Adrenal gland (tissue), 12 donors: ENCODE results near the gene C17orf50. TPM values are rescaled to one million over a fixed set of nuclear protein-coding genes. Genes with fewer than 3 reads are reported as not detected.
"Not testable (repeated sequence)": the region's sequence is repeated elsewhere in the genome, so short reads cannot be mapped to it uniquely, and the experiment has no call there.

Source experiments
- DNase-seq, 7 donors: peaks; one replicate each; pipeline ENCODE4 v3.0.0-alpha.2; 2019 to 2020
- H3K27ac ChIP-seq, 5 donors: fragments of 200-600 bp; sonication (generic) in 4 of 5; 1 replicate in 3 of 5; 2 replicates in 2 of 5; pipeline versions ENCODE4 v1.5.1 to v1.8.0; 2016 to 2020; ENCODE audit warnings: mild to moderate bottlenecking in 1 of 5
- H3K27me3 ChIP-seq: fragments of 200-600 bp; 2 replicates; pipeline ENCODE4 v1.8.0; 2021
- H3K36me3 ChIP-seq, 2 donors: fragments of 200-600 bp; replicated peaks in 1 of 2; 1 replicate in 1 of 2; 2 replicates in 1 of 2; pipeline versions ENCODE4 v1.5.1 to v1.8.0; 2018 to 2022
- H3K4me1 ChIP-seq, 2 donors: fragments of 200-600 bp; replicated peaks in 1 of 2; 1 replicate in 1 of 2; 2 replicates in 1 of 2; pipeline versions ENCODE4 v1.5.1 to v1.8.0; 2018 to 2021
- H3K4me3 ChIP-seq, 4 donors: fragments of 200-600 bp; sonication (generic) in 3 of 4; one replicate each; pipeline ENCODE4 v1.5.1; 2016 to 2018
- H3K9me3 ChIP-seq, 3 donors: fragments of 200-600 bp; sonication (generic) in 1 of 3; replicated peaks in 1 of 3; 1 replicate in 2 of 3; 2 replicates in 1 of 3; pipeline versions ENCODE4 v1.5.1 to v1.8.0; 2016 to 2021
- POLR2A ChIP-seq, 2 donors: fragments of 450-650 bp; IDR thresholded peaks; one replicate each; pipeline ENCODE4 v1.6.1; 2017; ENCODE audit warnings: antibody characterized with exemption in 2 of 2, mild to moderate bottlenecking in 2 of 2, moderate library complexity in 1 of 2
- WGBS, 4 donors: extraction: QIAGEN DNeasy Blood & Tissue Kit in 2 of 4; methylation state at CpG; one replicate each; pipeline versions ENCODE4 v1.1.5 to v1.1.7; 2013 to 2017; 5-methylcytosine and 5-hydroxymethylcytosine counted together
- intact Hi-C, 2 donors: fragments of 100-400 bp; cut with DNase I; formaldehyde crosslinking; loops; one replicate each; pipeline versions ENCODE4 v1.14.1 to v1.15.0; 2022 to 2023
- polyA plus RNA-seq, 3 donors: library from polyadenylated mRNA; stranded (reverse); fragments of 200-250 nt in 2 of 3; fragments of 350-450 nt in 1 of 3; fragmentation: Illumina TruSeq in 1 of 3; extraction: RNeasy Lipid Tissue Mini Kit (QIAGEN cat#74804) in 1 of 3; gene quantifications; one replicate each; pipeline ENCODE4 v1.2.3, GENCODE V29; 2013 to 2014
- total RNA-seq, 9 donors: library from RNA; depleted of rRNA in 4 of 9; stranded (reverse); fragments of >200 nt in 4 of 9; fragments of 120-200 nt in 1 of 9; fragmentation: NEBNext Ultra II Directional in 1 of 9; extraction: Animal tissue kit (Norgen Biotek cat#: 25700) in 1 of 9; gene quantifications; one replicate each; pipeline versions ENCODE4 v1.1.0 to v1.2.4, GENCODE V29; 2013 to 2023
- TF ChIP-seq, protein P1 (sequence below), 6 experiments: fragments of 450-650 bp in 4 of 6; fragments of 200-600 bp in 2 of 6; sonication (generic) in 1 of 6; IDR thresholded peaks; 1 replicate in 5 of 6; 2 replicates in 1 of 6; pipeline versions ENCODE4 v1.5.1 to v1.8.0; 2016 to 2021; ENCODE audit warnings: antibody characterized with exemption in 6 of 6, mild to moderate bottlenecking in 2 of 6, moderate library complexity in 1 of 6
- donor health status: healthy with polysubstance abuse.
- donor health status: Bipolar disorder and iron deficiency.
- donor health status: DM: yes; HTN: yes; CAD: no.
- donor health status: DM: no; HTN: no; CAD: no.
- donor health status: DM: no; HTN: no; CAD: no.
- donor health status: DM: yes; HTN: yes; CAD: no.

The C17orf50 gene
- total and polyA plus RNA-seq, 12 donors, result 0.07 to 0.83 (median 0.18) TPM; not detected in 8

DNA sequence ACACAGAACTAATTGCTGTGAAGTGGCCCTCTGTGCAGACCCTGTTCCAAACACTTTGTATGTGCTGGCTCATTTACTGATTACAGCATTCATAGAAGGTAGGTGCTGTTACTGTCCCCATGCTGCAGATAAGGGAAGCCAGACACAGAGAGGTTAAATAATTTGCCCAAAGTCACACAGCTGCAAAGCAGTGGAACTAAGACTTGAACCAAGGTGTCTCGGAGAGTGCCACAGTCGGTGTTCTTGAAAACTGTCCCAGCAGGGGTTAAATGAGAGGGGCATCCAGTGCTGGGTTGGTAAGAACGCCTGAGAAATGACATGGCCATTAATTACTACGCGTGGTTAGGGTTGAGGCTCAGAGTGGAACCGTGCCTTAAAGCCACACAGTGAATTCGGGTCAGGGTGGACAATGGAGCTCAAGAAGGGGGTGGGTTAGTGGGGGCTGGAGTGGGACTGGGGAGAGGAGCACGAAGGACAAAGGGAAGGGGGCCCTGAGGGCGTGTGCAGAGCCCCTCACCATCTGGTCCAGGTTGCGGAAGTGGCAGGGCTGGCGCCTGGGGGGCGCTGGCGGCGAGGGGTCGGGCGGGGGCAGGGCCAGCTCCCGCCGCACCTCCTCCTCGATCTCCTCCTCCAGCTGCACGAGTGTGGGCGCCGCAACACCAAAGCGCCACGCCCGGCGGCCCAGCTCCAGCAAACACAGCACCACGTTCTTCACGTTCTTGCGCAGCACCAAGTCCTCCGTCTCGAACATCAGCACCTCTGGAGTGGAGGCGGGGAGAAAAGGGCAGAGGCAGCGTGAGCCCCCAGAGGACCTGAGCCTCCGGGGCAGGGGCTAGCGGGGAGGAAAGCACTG lies 10.9 kb upstream of the C17orf50 start:
- WGBS, 4 donors, result 7 to 21% (median 13%) methylated on average over 11 to 35 of the region's 35 CpGs
- H3K4me3 ChIP-seq, result no peak overlapping the region
- no peak overlapping the region for H3K27ac ChIP-seq
- H3K9me3 ChIP-seq, result no peaks in the 10 kb centered on the region
- H3K36me3 ChIP-seq, result no peaks in the 10 kb centered on the region
- intact Hi-C loops, result loop anchor here (5.0 to 10.0 kb wide), 3 partner anchors 137 to 585 kb away; no protein-coding TSS in a partner anchor
- TF ChIP-seq POLR2A (IDR thresholded peaks at IDR 0.05), result no peak
- peaks cover 26% of the 10 kb centered on the region for H3K27me3 ChIP-seq
- no peak for DNase-seq
- no peaks in the 10 kb centered on the region for H3K4me1 ChIP-seq

DNA sequence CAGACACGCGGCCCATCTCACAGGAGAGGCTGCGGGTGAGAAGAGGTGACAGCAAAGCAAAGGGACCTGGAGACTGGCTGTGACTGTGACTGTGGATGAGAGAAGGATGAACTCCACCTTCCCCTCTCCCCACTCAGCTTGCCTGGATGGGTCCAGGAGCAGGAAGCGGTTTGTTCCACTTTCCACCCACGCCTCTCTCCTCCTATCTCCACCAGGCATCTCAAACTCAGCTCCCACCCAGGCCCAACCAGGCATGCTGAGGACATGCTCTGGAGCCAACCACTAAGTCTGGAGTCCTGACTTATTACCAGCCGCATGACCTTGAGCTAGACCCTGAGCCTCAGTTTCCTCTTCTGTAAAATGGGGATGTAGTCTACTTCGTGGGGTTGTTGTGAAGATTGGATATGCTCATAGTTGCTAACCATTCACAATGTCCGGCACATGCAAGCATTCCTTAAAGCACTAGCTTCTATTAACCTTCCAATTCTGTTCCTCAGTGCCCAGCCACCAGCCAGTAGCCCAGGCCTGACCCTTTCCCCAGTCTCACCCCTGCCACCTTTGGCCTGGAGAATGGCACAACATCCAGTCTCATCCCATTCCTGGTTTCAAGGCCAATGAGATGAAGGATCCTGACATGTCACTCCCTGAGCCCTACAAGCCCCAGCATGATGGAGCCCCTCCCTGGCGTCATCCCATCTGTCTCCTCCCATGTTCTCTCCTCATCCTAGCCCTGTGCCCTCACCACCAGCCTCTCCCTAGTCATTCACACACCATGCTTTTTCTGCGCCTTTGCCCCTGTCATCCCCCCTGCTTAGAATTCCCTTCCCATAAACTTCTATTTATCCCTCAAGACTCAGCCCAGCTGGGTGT lies 9.9 kb upstream of the C17orf50 start:
- 75 to 78% (median 76%) methylated on average over 9 to 10 of the region's 10 CpGs for WGBS, 4 donors
- Histone ChIP-seq H3K27me3 (peaks cover 26% of the 10 kb centered on the region), H3K4me1 (no peaks in the 10 kb centered on the region), H3K27ac (no peak overlapping the region), H3K4me3 (no peak overlapping the region), H3K36me3 (no peaks in the 10 kb centered on the region), H3K9me3 (no peaks in the 10 kb centered on the region)
- TF ChIP-seq POLR2A (IDR thresholded peaks at IDR 0.05), result no peak
- TF ChIP-seq, protein P1, sequence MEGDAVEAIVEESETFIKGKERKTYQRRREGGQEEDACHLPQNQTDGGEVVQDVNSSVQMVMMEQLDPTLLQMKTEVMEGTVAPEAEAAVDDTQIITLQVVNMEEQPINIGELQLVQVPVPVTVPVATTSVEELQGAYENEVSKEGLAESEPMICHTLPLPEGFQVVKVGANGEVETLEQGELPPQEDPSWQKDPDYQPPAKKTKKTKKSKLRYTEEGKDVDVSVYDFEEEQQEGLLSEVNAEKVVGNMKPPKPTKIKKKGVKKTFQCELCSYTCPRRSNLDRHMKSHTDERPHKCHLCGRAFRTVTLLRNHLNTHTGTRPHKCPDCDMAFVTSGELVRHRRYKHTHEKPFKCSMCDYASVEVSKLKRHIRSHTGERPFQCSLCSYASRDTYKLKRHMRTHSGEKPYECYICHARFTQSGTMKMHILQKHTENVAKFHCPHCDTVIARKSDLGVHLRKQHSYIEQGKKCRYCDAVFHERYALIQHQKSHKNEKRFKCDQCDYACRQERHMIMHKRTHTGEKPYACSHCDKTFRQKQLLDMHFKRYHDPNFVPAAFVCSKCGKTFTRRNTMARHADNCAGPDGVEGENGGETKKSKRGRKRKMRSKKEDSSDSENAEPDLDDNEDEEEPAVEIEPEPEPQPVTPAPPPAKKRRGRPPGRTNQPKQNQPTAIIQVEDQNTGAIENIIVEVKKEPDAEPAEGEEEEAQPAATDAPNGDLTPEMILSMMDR (IDR thresholded peaks at IDR 0.05), result no peak
- no peak for DNase-seq
- intact Hi-C loops, result no loop called here

- H3K9me3 ChIP-seq, H3K27ac ChIP-seq, DNase-seq, H3K4me3 ChIP-seq, intact Hi-C loops, H3K4me1 ChIP-seq, H3K36me3 ChIP-seq: not testable (repeated sequence)
- WGBS, 4 donors, result 74 to 89% (median 80%) methylated on average over 4 of the region's 4 CpGs
- H3K27me3 ChIP-seq, result peaks cover 26% of the 10 kb centered on the region
Observed at GRCh38 chr17:35751541-35751940, 9.1 kb upstream of the C17orf50 start.

- DNase-seq, result no peak
- intact Hi-C loops, result no loop called here
- peaks cover 21% of the 10 kb centered on the region for H3K27me3 ChIP-seq
- H3K36me3 ChIP-seq, result no peaks in the 10 kb centered on the region
- no peak overlapping the region for H3K27ac ChIP-seq
- TF ChIP-seq, protein P1 (IDR thresholded peaks at IDR 0.05), result no peak
- no peak for TF ChIP-seq POLR2A (IDR thresholded peaks at IDR 0.05)
- WGBS, 4 donors, result 56 to 82% (median 60%) methylated on average over 4 to 16 of the region's 16 CpGs
- H3K4me1 ChIP-seq, result no peaks in the 10 kb centered on the region
- H3K9me3 ChIP-seq, result no peaks in the 10 kb centered on the region
- no peak overlapping the region for H3K4me3 ChIP-seq
Observed at GRCh38 chr17:35752471-35752870, 8.2 kb upstream of the C17orf50 start.
